ENCODE measurements around the gene CPLX4.

CPLX4 gene

GRCh38 chr18:59300676-59301285 lies 17.7 kb downstream of the CPLX4 start:
- TF ChIP-seq, protein P1, sequence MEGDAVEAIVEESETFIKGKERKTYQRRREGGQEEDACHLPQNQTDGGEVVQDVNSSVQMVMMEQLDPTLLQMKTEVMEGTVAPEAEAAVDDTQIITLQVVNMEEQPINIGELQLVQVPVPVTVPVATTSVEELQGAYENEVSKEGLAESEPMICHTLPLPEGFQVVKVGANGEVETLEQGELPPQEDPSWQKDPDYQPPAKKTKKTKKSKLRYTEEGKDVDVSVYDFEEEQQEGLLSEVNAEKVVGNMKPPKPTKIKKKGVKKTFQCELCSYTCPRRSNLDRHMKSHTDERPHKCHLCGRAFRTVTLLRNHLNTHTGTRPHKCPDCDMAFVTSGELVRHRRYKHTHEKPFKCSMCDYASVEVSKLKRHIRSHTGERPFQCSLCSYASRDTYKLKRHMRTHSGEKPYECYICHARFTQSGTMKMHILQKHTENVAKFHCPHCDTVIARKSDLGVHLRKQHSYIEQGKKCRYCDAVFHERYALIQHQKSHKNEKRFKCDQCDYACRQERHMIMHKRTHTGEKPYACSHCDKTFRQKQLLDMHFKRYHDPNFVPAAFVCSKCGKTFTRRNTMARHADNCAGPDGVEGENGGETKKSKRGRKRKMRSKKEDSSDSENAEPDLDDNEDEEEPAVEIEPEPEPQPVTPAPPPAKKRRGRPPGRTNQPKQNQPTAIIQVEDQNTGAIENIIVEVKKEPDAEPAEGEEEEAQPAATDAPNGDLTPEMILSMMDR (IDR thresholded peaks at IDR 0.05; ENCODE audit: low read length, missing control alignments), result no peak
- no peak for DNase-seq (ENCODE audit: low read depth)
- no peak overlapping the region for H3K4me3 ChIP-seq (replicated peaks; ENCODE audit: low read depth, low read length)

GRCh38 chr18:59298871-59299270 lies 19.6 kb downstream of the CPLX4 start:
- DNase-seq (ENCODE audit: low read depth), result no peak
- H3K4me3 ChIP-seq (replicated peaks; ENCODE audit: low read depth, low read length), result no peak overlapping the region
- TF ChIP-seq, protein P1 (IDR thresholded peaks at IDR 0.05; ENCODE audit: low read length, missing control alignments), result no peak

- no peak for DNase-seq (ENCODE audit: low read depth)
- TF ChIP-seq, protein P1 (IDR thresholded peaks at IDR 0.05; ENCODE audit: low read length, missing control alignments), result no peak
- no peak overlapping the region for H3K4me3 ChIP-seq (replicated peaks; ENCODE audit: low read depth, low read length)
Measured at GRCh38 chr18:59293317-59293716, 25.1 kb downstream of the CPLX4 start.

DNA sequence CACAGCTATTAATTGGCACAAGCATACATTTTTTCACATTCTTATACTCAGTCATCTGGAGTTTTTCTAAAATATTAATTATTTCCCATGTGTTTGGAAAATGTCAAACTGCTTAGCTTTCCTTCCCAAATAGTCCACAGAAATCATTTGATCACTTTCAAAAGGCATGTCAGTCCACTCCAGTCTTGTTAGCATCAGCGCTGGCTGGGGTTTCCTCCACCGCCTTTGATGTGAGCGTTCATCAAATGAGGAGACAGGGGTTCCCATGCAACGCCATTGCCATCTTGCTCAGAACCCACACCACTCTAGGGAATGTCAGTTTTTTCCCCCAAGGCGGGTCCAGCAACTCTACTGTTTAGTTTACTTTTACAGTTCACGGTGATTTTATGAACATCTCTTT lies 32.1 kb downstream of the CPLX4 start:
- TF ChIP-seq, protein P1 (IDR thresholded peaks at IDR 0.05; ENCODE audit: low read length, missing control alignments), result no peak
- DNase-seq (ENCODE audit: low read depth), result no peak
- H3K4me3 ChIP-seq (replicated peaks; ENCODE audit: low read depth, low read length), result no peak overlapping the region

DNA sequence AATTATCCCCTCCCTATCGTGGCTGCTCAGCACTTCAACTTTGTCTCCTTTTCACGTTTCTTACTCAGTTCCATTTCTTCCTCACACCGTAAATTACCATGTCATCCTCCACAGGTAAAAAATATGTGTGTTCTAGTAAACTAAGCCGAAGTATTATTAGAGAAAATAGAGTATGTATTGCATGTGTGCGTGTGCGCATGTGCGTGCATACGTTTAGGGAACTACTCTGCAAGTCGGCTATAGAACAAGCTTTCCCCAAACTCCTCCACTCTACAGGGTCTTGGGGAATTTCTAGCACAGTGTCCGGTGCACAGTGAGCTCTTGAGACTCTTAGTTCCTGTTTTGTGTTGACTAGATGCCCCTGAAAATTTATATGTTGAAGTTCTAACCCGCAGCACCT lies 36.1 kb downstream of the CPLX4 start:
- DNase-seq (ENCODE audit: low read depth), result no peak
- no peak overlapping the region for H3K4me3 ChIP-seq (replicated peaks; ENCODE audit: low read depth, low read length)
- TF ChIP-seq, protein P1 (IDR thresholded peaks at IDR 0.05; ENCODE audit: low read length, missing control alignments), result no peak

- H3K4me3 ChIP-seq (replicated peaks; ENCODE audit: low read depth, low read length), result no peak overlapping the region
- no peak for DNase-seq (ENCODE audit: low read depth)
- TF ChIP-seq, protein P1 (IDR thresholded peaks at IDR 0.05; ENCODE audit: low read length, missing control alignments), result no peak
Measured at GRCh38 chr18:59279722-59280121, 38.7 kb downstream of the CPLX4 start.

DNA sequence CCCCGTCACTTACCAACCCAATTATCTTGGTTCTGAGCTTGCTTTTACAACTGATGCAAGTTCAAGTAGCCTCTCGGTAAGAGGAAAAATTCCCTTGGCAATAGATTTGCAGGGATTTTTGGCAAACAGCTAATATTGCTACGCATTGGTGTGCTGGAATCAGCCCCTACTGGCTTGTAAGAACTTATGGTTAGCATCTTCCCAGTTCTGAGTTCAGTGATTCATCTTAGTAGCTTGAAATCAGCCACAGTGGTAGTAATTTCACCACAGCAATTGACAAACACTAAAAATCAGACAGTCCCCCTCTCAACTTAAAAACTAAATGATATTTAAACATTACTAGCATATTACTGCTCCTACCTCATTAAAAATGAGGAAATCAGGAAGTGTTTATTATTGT lies 39.3 kb downstream of the CPLX4 start:
- DNase-seq (ENCODE audit: low read depth), result no peak
- H3K4me3 ChIP-seq (replicated peaks; ENCODE audit: low read depth, low read length), result no peak overlapping the region
- TF ChIP-seq, protein P1 (IDR thresholded peaks at IDR 0.05; ENCODE audit: low read length, missing control alignments), result no peak

All from fibroblast of pulmonary artery (primary cell).